Measurements from ENCODE around the gene STEAP3. TPM values are rescaled to one million over a fixed set of nuclear protein-coding genes. Genes with fewer than 3 reads are reported as not detected.

STEAP3 gene
- total RNA-seq, 6 experiments from 2014 or later = 118 to 165 (median 131) TPM

DNA sequence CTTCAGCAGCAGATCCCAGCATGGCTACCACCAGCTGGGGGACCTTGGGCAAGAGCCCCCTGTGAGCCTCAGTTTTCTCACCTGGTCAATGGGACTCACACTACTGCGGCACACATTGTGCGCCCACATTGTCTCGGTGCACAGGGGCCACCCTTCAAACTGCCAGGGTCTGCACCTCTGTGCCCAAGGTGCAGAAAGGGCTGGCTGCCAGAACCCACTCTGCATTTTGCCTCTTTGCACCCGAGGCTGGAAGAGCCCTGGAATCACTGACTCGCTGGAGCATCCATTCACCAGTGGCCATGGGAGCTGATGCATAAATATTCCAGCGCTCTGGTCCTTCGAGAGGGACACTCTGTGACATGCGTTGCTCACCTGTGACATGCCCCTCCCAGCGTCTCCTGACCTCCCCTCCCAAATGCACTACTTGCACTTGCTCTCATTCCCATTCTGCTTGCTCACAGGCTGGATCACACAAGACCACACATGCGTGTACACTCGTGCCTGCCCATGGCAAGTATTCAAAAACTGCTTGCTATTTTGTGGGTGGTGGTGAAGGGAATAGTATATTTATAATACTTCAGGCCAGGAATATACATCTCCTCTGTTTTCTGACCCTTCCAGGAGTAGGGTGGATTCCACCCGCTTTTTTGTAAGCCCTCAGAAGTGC, 46.3 kb upstream of the STEAP3 start:
- Histone ChIP-seq H3K4me3 (no peak overlapping the region), H3K9me3 (no peaks in the 10 kb centered on the region), H3K4me1 (no peaks in the 10 kb centered on the region), H3K27ac (no peak overlapping the region), H3K27me3 (no peaks in the 10 kb centered on the region), H3K36me3 (no peaks in the 10 kb centered on the region)
- TF ChIP-seq, protein P1, sequence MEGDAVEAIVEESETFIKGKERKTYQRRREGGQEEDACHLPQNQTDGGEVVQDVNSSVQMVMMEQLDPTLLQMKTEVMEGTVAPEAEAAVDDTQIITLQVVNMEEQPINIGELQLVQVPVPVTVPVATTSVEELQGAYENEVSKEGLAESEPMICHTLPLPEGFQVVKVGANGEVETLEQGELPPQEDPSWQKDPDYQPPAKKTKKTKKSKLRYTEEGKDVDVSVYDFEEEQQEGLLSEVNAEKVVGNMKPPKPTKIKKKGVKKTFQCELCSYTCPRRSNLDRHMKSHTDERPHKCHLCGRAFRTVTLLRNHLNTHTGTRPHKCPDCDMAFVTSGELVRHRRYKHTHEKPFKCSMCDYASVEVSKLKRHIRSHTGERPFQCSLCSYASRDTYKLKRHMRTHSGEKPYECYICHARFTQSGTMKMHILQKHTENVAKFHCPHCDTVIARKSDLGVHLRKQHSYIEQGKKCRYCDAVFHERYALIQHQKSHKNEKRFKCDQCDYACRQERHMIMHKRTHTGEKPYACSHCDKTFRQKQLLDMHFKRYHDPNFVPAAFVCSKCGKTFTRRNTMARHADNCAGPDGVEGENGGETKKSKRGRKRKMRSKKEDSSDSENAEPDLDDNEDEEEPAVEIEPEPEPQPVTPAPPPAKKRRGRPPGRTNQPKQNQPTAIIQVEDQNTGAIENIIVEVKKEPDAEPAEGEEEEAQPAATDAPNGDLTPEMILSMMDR (IDR thresholded peaks at IDR 0.05) = no peak
- no peak for TF ChIP-seq POLR2A (IDR thresholded peaks at IDR 0.05)
- ATAC-seq (no peak), DNase-seq (no peak)
- WGBS (ENCODE audit: insufficient coverage, low coverage, low lambda C conversion rate, missing lambda C conversion rate) = 90% methylated on average over 4 of the region's 12 CpGs
- intact Hi-C loops (cut with DNase I) = no loop called here

DNA sequence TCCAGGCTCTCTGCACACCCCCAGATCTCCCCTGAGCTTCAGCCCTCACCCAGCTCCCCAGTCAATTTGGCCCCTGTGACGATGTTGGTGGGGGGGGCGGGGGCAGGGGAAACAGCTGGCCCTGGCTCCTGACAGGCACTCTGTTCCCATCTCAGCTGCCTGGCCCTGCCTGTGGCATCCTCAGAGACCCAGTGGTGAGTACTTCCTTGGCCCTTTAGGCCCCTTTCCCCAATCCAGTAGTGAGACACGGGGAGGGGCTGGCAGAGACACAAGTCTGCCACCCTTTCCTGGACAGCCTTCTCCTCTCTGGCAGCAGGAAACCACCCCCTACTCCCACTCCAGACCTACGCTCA, 45.8 kb upstream of the STEAP3 start:
- Histone ChIP-seq H3K27me3 (no peaks in the 10 kb centered on the region), H3K9me3 (no peaks in the 10 kb centered on the region), H3K4me3 (no peak overlapping the region), H3K27ac (no peak overlapping the region), H3K4me1 (no peaks in the 10 kb centered on the region), H3K36me3 (no peaks in the 10 kb centered on the region)
- no peak for TF ChIP-seq POLR2A (IDR thresholded peaks at IDR 0.05)
- TF ChIP-seq, protein P1 (IDR thresholded peaks at IDR 0.05) = no peak
- intact Hi-C loops (cut with DNase I) = no loop called here
- WGBS (ENCODE audit: insufficient coverage, low coverage, low lambda C conversion rate, missing lambda C conversion rate) = 81% methylated on average over 3 of the region's 4 CpGs
- DNase-seq (no peak), ATAC-seq (no peak)

- intact Hi-C loops (cut with DNase I) = no loop called here
- Histone ChIP-seq H3K27ac (no peak overlapping the region), H3K4me1 (no peaks in the 10 kb centered on the region), H3K4me3 (no peak overlapping the region), H3K27me3 (no peaks in the 10 kb centered on the region), H3K36me3 (no peaks in the 10 kb centered on the region), H3K9me3 (no peaks in the 10 kb centered on the region)
- no peak for TF ChIP-seq POLR2A (IDR thresholded peaks at IDR 0.05)
- TF ChIP-seq, protein P1 (IDR thresholded peaks at IDR 0.05) = no peak
- DNase-seq (no peak), ATAC-seq (no peak)
- WGBS (ENCODE audit: insufficient coverage, low coverage, low lambda C conversion rate, missing lambda C conversion rate) = 100% methylated on average over 1 of the region's 6 CpGs
Measured at GRCh38 chr2:119178776-119179175, 44.9 kb upstream of the STEAP3 start.

- Histone ChIP-seq H3K27me3 (no peaks in the 10 kb centered on the region), H3K36me3 (no peaks in the 10 kb centered on the region), H3K9me3 (no peaks in the 10 kb centered on the region), H3K4me3 (no peak overlapping the region), H3K4me1 (no peaks in the 10 kb centered on the region), H3K27ac (no peak overlapping the region)
- intact Hi-C loops (cut with DNase I) = no loop called here
- ATAC-seq (peak in 1 of 4 donors; percentile 52), DNase-seq (no peak)
- no peak for TF ChIP-seq POLR2A (IDR thresholded peaks at IDR 0.05)
- TF ChIP-seq, protein P1 (IDR thresholded peaks at IDR 0.05) = no peak
- no CpG with 5 or more reads among the region's 2 CpGs for WGBS (ENCODE audit: insufficient coverage, low coverage, low lambda C conversion rate, missing lambda C conversion rate)
Measured at GRCh38 chr2:119179202-119179601, 44.4 kb upstream of the STEAP3 start.

GRCh38 chr2:119179991-119180390, 43.6 kb upstream of the STEAP3 start:
- WGBS (ENCODE audit: insufficient coverage, low coverage, low lambda C conversion rate, missing lambda C conversion rate) = 30% methylated on average over 2 of the region's 7 CpGs
- Histone ChIP-seq H3K27ac (no peak overlapping the region), H3K4me1 (no peaks in the 10 kb centered on the region), H3K9me3 (no peaks in the 10 kb centered on the region), H3K4me3 (no peak overlapping the region), H3K36me3 (no peaks in the 10 kb centered on the region), H3K27me3 (no peaks in the 10 kb centered on the region)
- no peak for DNase-seq
- TF ChIP-seq, protein P1 (IDR thresholded peaks at IDR 0.05) = no peak
- TF ChIP-seq POLR2A (IDR thresholded peaks at IDR 0.05) = no peak
- ATAC-seq = no peak
- intact Hi-C loops (cut with DNase I) = no loop called here

Data from right lobe of liver (tissue), 6 donors.